Activated CD4-positive, alpha-beta T cell treated with anti-CD3 and anti-CD28 coated beads, Interleukin-2, amount 10 ng/mL, durations not matched to agents 24 days and 14 days (primary cell): Measurements from ENCODE around the gene KRTAP10-11. TPM values are rescaled to one million over a fixed set of nuclear protein-coding genes. Genes with fewer than 3 reads are reported as not detected.
"Not testable (repeated sequence)": the region's sequence is repeated elsewhere in the genome, so short reads cannot be mapped to it uniquely, and the experiment has no call there.

Source experiments
- DNase-seq: peaks from one replicate; pipeline ENCODE4 v3.0.0; 2022
- H3K27ac Mint-ChIP-seq: one replicate; pipeline ENCODE4 v1.8.0; 2022; ENCODE audit warnings: mild to moderate bottlenecking, mixed read lengths
- H3K27me3 Mint-ChIP-seq: one replicate; pipeline ENCODE4 v1.8.0; 2022; ENCODE audit warnings: mixed read lengths
- H3K36me3 Mint-ChIP-seq: one replicate; pipeline ENCODE4 v1.8.0; 2022; ENCODE audit warnings: low read depth, mild to moderate bottlenecking, mixed read lengths
- H3K4me1 Mint-ChIP-seq: one replicate; pipeline ENCODE4 v1.8.0; 2021; ENCODE audit warnings: mixed read lengths
- H3K4me3 Mint-ChIP-seq: one replicate; pipeline ENCODE4 v1.8.0; 2022; ENCODE audit warnings: mild to moderate bottlenecking, moderate library complexity, mixed read lengths
- H3K9me3 Mint-ChIP-seq: one replicate; pipeline ENCODE4 v1.8.0; 2021; ENCODE audit warnings: mixed read lengths
- intact Hi-C: fragments of 100-400 bp; cut with micrococcal nuclease; formaldehyde crosslinking; loops from one replicate; pipeline ENCODE4 v1.15.1; 2023
- total RNA-seq: library from RNA; stranded (reverse); gene quantifications from 2 replicates; pipeline ENCODE4 v1.2.3, GENCODE V29; 2022

Gene KRTAP10-11
- total RNA-seq, 1 donor from 2014 or later: not detected

DNA sequence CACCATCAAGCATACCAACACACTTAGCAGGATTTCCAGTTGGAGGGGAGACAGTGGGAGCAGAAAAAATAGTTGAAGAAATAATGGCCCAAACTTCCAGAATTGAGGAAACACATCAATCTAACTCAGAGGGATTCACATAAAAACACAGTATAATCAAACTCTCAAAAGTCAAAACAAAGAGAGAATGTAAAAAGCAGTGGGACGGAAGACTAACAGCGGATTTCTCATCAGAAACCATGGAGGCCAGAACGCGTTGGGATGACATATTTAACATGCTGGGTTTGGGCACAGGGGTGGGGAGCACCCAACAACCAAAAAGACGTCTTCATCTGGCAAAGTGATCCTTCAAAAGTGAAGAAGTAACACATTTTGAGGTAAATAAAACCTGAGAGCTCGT, 26.3 kb upstream of the KRTAP10-11 start:
- peaks cover 28% of the 10 kb centered on the region for H3K36me3 Mint-ChIP-seq
- DNase-seq: no peak
- H3K27me3 Mint-ChIP-seq: peaks cover 2% of the 10 kb centered on the region
- H3K9me3 Mint-ChIP-seq: peaks cover 44% of the 10 kb centered on the region
- H3K4me1 Mint-ChIP-seq: peaks cover 17% of the 10 kb centered on the region
- H3K27ac Mint-ChIP-seq: no peak overlapping the region
- no peak overlapping the region for H3K4me3 Mint-ChIP-seq
- intact Hi-C loops: no loop called here

DNA sequence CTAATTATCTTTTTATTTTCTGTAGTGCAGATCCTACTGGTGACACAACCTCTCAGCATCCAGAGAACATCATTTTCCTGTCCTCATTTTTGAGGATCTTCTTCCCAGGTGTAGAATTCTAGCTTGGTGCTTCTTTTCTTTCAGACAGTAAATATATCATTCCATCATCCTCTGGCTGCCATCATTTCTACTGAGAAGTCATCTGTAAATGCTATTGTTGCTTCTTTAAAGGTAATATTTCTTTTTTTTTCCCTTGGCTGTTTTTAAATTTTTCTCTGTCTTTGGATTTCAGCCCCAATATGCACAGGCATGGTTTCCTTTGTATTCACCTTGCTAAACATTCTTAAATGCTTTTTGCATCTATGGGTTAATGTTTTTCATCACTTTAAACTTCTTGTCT, 22.6 kb upstream of the KRTAP10-11 start:
- H3K9me3 Mint-ChIP-seq: peaks cover 45% of the 10 kb centered on the region
- no peak overlapping the region for H3K27ac Mint-ChIP-seq
- intact Hi-C loops: no loop called here
- no peak for DNase-seq
- H3K4me3 Mint-ChIP-seq: no peak overlapping the region
- peaks cover 12% of the 10 kb centered on the region for H3K4me1 Mint-ChIP-seq
- H3K36me3 Mint-ChIP-seq: peaks cover 25% of the 10 kb centered on the region
- peaks cover 2% of the 10 kb centered on the region for H3K27me3 Mint-ChIP-seq

DNA sequence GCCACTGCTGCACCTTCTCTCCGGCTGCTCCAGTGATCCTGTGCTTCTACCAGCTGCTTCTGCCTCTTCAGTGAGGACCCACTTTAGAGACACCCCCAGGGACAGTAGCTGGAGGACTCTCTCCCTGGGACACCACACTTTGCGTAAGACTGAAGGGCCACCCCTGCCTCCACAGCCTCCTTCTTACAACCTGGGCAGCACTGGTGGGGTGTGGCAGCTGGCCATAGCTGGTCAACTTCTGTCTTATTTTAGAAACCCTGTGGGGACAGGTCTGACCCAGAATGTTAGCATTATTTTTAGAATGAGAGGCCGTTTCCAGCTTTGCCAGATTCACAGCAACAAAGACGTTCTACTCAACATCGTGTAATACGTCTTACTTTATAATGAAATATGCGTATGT, 20.5 kb upstream of the KRTAP10-11 start:
- H3K27me3 Mint-ChIP-seq: peaks cover 2% of the 10 kb centered on the region
- H3K9me3 Mint-ChIP-seq: peaks cover 37% of the 10 kb centered on the region
- intact Hi-C loops: no loop called here
- peaks cover 15% of the 10 kb centered on the region for H3K36me3 Mint-ChIP-seq
- no peak overlapping the region for H3K4me3 Mint-ChIP-seq
- H3K4me1 Mint-ChIP-seq: peaks cover 4% of the 10 kb centered on the region
- H3K27ac Mint-ChIP-seq: no peak overlapping the region
- no peak for DNase-seq

GRCh38 chr21:44626262-44626661, 20.0 kb upstream of the KRTAP10-11 start:
- H3K9me3 Mint-ChIP-seq: peaks cover 40% of the 10 kb centered on the region
- no peak overlapping the region for H3K4me3 Mint-ChIP-seq
- intact Hi-C loops: no loop called here

DNA sequence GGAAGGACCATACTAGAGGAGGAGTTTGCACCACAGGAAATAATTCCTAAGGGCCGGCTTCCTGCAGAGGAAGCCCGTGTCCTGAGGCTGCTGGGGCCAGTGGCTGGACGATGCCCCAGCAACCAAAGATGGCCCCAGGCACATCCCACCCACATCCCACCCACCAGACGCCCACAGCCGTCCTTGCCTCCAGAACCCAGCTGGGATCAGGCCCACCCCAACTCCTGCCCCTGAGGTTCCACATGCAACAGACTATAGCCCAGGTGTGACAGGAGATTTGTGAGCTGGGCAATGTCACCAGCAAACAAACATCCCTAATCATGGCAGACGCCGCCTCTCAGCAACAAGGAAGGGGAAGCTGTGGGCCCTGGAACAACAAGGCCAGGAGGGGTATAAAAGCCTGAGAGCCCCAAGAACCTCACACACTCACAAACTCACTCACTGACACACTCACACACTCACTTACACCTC, 19.5 kb upstream of the KRTAP10-11 start, which contains the start of gene KRTAP10-9:
KRTAP10-9 (plus strand) TSS at position 421 of the 471 bp plus-strand sequence. CDS start 79 bp downstream, outside the sequence.
- intact Hi-C loops: no loop called here
- Mint-ChIP-seq H3K9me3 (peaks cover 43% of the 10 kb centered on the region), H3K36me3 (peaks cover 19% of the 10 kb centered on the region)

More at GRCh38 chr21:44626262-44626661, 20.0 kb upstream of the KRTAP10-11 start:
- no peak for DNase-seq
- H3K27me3 Mint-ChIP-seq: peaks cover 2% of the 10 kb centered on the region
- H3K27ac Mint-ChIP-seq: no peak overlapping the region
- peaks cover 17% of the 10 kb centered on the region for H3K36me3 Mint-ChIP-seq
- H3K4me1 Mint-ChIP-seq: peaks cover 4% of the 10 kb centered on the region

GRCh38 chr21:44627181-44627822, 18.9 kb upstream of the KRTAP10-11 start:
- H3K4me1 Mint-ChIP-seq, DNase-seq, H3K4me3 Mint-ChIP-seq, H3K27ac Mint-ChIP-seq, H3K27me3 Mint-ChIP-seq, intact Hi-C loops: not testable (repeated sequence)
- Mint-ChIP-seq H3K36me3 (peaks cover 20% of the 10 kb centered on the region), H3K9me3 (peaks cover 49% of the 10 kb centered on the region)

More for the DNA sequence above, 19.5 kb upstream of the KRTAP10-11 start, which contains the start of gene KRTAP10-9:
- DNase-seq: no peak
- Mint-ChIP-seq H3K4me3 (no peak within 1 kb of the TSS), H3K27ac (no peak within 1 kb of the TSS), H3K4me1 (peaks cover 5% of the 10 kb centered on the region), H3K27me3 (peaks cover 4% of the 10 kb centered on the region)

DNA sequence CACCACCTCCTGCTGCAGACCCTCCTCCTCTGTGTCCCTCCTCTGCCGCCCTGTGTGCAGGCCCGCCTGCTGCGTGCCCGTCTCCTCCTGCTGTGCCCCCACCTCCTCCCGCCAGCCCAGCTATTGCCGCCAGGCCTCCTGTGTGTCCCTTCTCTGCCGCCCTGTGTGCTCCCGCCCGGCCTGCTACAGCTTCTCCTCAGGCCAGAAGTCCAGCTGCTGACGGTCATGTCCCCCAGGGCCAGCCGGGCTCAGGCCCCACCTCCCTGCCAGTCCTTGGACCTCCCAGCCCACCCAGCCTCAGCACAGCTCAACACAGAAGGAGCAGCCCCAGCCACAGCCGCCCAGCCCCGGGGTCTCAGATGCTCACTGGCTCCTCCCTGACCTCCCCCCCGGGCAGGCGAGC, 18.4 kb upstream of the KRTAP10-11 start:
- intact Hi-C loops, H3K4me1 Mint-ChIP-seq, H3K27me3 Mint-ChIP-seq: not testable (repeated sequence)

DNA sequence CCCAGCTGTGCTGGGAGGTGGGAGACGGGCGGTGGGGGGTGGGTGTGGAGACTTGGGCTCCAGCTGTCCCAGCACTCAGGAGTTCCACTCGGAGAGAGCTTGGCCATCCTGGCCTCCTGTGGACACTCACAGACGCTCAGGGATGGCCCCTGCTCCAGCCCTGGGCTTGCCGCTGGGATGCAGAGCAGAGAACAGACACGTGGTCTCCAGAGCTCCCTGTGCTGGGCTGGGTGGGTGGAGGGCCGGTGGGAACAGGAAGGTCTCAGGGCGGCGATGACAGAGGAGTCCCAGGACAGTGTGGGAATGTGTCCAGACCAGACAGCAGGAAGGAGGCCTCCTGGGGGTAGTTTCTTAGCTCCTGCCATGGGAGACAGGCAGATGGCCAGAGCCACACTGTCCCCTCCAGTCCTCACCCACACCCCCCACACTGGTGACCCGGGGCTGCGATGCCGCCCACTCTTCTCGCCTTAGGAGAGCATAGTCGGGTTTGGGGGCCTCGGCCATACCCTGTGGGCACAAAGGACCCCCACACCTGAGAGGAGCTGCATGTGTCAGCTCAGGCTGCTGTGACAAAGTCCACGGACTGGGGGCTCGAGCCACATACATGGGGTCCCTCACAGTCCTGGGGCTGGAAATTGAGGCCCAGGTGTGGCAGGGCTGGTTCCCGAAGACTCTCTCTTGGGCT, 17.4 kb upstream of the KRTAP10-11 start:
- Mint-ChIP-seq H3K27ac (no peak overlapping the region), H3K9me3 (peaks cover 45% of the 10 kb centered on the region), H3K36me3 (peaks cover 20% of the 10 kb centered on the region), H3K27me3 (peaks cover 6% of the 10 kb centered on the region), H3K4me3 (no peak overlapping the region), H3K4me1 (peaks cover 6% of the 10 kb centered on the region)
- intact Hi-C loops: no loop called here
- no peak for DNase-seq

More for the DNA sequence above, 18.4 kb upstream of the KRTAP10-11 start:
- Mint-ChIP-seq H3K9me3 (peaks cover 45% of the 10 kb centered on the region), H3K36me3 (peaks cover 20% of the 10 kb centered on the region)
- H3K27ac Mint-ChIP-seq, DNase-seq, H3K4me3 Mint-ChIP-seq: not testable (repeated sequence)

DNA sequence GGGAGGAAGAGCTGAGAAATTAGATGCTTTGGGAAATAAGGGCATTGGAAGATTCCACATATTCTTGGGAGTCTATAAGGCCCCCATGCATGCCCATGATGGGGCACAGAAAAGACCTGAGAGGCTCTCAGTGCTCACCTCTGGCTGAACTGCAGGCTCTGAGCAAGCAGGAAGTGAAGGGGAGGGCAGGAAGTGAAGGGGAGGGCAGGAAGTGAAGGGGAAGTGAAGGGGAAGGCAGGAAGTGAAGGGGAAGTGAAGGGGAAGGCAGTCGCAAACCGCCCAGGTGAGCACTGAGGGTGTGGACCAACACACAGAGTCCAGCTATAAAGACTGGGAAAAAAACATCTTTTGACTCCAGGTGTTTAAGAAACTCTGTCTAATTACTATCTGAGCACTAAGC, 15.8 kb upstream of the KRTAP10-11 start:
- Mint-ChIP-seq H3K27me3 (peaks cover 11% of the 10 kb centered on the region), H3K36me3 (peaks cover 16% of the 10 kb centered on the region)
- intact Hi-C loops: no loop called here

DNA sequence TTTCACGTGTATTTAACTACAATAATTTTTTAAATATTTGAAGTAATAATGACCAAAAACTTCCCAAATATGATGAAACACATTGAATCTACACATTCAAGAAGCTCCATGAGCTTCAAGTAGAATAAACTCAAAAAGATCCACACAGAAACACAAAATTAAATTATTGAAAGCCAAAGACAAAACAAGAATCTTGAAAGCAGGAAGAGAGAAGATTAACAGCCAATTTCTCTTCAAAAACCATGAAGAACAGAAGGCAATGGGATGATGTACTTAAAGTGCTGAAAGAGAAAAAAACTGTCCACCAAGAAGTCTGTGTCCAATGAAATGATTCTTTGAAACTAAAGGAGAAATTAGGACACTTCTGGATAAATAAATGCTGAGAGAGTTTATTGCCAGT, 14.1 kb upstream of the KRTAP10-11 start:
- no peak overlapping the region for H3K4me3 Mint-ChIP-seq
- intact Hi-C loops: no loop called here

More for the DNA sequence above, 15.8 kb upstream of the KRTAP10-11 start:
- H3K27ac Mint-ChIP-seq: no peak overlapping the region
- H3K4me3 Mint-ChIP-seq: no peak overlapping the region
- no peak for DNase-seq
- H3K4me1 Mint-ChIP-seq: peaks cover 6% of the 10 kb centered on the region
- peaks cover 42% of the 10 kb centered on the region for H3K9me3 Mint-ChIP-seq

GRCh38 chr21:44636209-44637017, 9.8 kb upstream of the KRTAP10-11 start:
- no peak overlapping the region for H3K4me3 Mint-ChIP-seq
- peaks cover 2% of the 10 kb centered on the region for H3K4me1 Mint-ChIP-seq
- intact Hi-C loops: no loop called here

More for the DNA sequence above, 14.1 kb upstream of the KRTAP10-11 start:
- Mint-ChIP-seq H3K27me3 (peaks cover 11% of the 10 kb centered on the region), H3K9me3 (peaks cover 42% of the 10 kb centered on the region), H3K36me3 (peaks cover 16% of the 10 kb centered on the region), H3K4me1 (peaks cover 6% of the 10 kb centered on the region), H3K27ac (no peak overlapping the region)
- DNase-seq: no peak

DNA sequence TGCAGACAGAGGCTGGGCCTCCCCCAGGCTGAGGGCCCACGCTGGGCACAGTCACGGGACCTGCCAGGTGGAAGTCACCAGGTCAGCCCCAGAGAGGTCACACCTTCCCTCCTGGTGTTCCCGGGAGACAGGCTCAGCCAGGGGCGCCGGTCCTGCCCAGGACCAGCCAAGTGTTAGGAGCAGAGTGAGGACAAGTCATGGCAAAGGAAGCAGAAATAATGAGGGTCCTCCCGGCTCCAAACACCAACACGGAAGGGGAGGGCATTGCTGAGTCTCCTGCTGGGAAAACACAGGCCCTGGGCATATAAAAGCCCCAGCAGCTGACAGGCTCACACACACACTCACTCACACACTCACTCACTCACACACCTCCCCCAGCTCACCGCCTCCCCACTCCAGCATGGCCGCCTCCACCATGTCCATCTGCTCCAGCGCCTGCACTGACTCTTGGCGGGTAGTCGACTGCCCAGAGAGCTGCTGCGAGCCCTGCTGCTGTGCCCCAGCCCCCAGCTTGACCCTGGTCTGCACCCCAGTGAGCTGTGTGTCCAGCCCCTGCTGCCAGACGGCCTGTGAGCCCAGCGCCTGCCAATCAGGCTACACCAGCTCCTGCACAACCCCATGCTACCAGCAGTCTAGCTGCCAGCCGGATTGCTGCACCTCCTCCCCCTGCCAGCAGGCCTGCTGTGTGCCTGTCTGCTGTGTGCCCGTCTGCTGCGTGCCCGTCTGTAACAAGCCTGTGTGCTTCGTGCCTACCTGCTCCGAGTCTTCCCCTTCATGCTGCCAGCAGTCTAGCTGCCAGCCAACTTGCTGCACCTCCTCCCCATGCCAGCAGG, 9.0 kb upstream of the KRTAP10-11 start, which contains the start of gene KRTAP10-10:
KRTAP10-10 (plus strand) TSS at position 339 of the 833 bp plus-strand sequence; CDS start at position 401, 62 bp downstream.
- no peaks in the 10 kb centered on the region for H3K4me1 Mint-ChIP-seq
- H3K36me3 Mint-ChIP-seq: peaks cover 3% of the 10 kb centered on the region
- intact Hi-C loops: no loop called here
- H3K27ac Mint-ChIP-seq: no peak within 1 kb of the TSS
- H3K9me3 Mint-ChIP-seq: peaks cover 30% of the 10 kb centered on the region
- no peak within 1 kb of the TSS for H3K4me3 Mint-ChIP-seq
- H3K27me3 Mint-ChIP-seq: peaks cover 13% of the 10 kb centered on the region
- no peak for DNase-seq

More at GRCh38 chr21:44636209-44637017, 9.8 kb upstream of the KRTAP10-11 start:
- Mint-ChIP-seq H3K9me3 (peaks cover 37% of the 10 kb centered on the region), H3K27ac (no peak overlapping the region), H3K27me3 (peaks cover 14% of the 10 kb centered on the region), H3K36me3 (peaks cover 6% of the 10 kb centered on the region)
- DNase-seq: no peak

DNA sequence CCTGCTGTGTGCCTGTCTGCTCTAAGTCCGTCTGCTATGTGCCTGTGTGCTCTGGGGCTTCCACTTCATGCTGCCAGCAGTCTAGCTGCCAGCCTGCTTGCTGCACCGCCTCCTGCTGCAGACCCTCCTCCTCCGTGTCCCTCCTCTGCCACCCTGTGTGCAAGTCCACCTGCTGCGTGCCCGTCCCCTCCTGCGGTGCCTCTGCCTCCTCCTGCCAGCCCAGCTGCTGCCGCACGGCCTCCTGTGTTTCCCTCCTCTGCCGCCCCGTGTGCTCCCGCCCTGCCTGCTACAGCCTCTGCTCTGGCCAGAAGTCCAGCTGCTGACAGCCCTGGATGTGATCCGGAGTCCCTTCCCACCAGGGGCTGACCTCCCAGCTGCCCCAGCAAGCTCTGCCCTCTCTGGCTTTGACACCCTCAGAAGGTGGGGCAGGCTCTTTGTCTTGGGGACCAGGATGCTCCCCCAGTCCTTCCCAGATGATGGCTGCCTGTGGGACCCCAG, 8.3 kb upstream of the KRTAP10-11 start:
- H3K36me3 Mint-ChIP-seq, H3K27ac Mint-ChIP-seq, H3K4me1 Mint-ChIP-seq, H3K4me3 Mint-ChIP-seq, intact Hi-C loops, DNase-seq: not testable (repeated sequence)
- peaks cover 13% of the 10 kb centered on the region for H3K27me3 Mint-ChIP-seq
- H3K9me3 Mint-ChIP-seq: peaks cover 32% of the 10 kb centered on the region
